ENCODE measurements around the gene CPSF4L.
"Not testable (repeated sequence)": the region's sequence is repeated elsewhere in the genome, so short reads cannot be mapped to it uniquely, and the experiment has no call there.

Gene CPSF4L

GRCh38 chr17:73261617-73261951, at the start of gene CPSF4L:
TSS of gene CPSF4L (minus strand) at chr17:73261880. CDS start at chr17:73261818, 62 bp downstream.
- no peak for DNase-seq (ENCODE audit: low read depth)

GRCh38 chr17:73311428-73311780, 49.7 kb upstream of the CPSF4L start:
- no peak for DNase-seq (ENCODE audit: low read depth)

DNA sequence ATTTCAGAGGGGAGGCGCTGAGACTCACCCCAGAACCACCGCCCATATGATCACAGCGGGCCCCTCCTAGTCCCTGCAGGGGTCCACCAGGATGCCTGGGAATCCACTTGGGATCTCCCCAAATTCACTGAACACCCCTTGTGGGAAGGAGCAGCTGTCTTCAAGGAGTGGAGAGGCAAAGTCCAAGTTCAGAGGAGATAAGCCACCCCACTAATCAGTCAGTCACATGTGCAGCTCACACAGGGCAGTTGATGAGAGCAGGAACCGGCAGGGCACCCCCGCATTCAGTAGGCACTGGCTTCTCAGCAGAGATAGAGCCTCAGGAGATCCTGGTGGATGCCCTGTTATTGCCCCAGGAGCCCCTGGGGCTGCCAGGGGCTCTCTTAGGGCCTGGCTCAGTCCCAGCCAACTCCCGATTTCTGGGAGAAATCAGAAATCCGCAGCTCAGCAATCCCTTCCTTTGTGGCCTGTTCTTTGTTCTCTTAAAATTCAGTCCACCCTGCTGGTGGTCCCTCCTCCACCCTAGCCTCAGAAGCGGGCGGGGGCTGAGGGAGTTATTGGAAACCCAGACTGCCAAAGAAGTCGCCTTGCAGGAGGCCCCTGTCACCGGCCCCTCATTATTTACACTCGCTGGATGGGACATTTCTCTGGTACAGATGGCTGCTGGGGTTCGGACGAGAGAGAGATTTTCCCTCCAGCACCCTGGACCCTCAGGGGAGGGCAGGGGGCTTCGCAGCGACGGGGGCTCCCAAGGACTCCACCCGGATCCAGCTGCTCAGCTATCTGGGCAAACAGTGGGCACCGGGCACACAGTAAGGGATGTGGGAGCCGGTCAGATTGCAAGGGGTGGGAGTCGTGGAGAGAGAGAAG, 48.3 kb upstream of the CPSF4L start:
- DNase-seq (ENCODE audit: low read depth) = no peak

GRCh38 chr17:73308959-73309358, 47.3 kb upstream of the CPSF4L start:
- DNase-seq (ENCODE audit: low read depth) = not testable (repeated sequence)

DNA sequence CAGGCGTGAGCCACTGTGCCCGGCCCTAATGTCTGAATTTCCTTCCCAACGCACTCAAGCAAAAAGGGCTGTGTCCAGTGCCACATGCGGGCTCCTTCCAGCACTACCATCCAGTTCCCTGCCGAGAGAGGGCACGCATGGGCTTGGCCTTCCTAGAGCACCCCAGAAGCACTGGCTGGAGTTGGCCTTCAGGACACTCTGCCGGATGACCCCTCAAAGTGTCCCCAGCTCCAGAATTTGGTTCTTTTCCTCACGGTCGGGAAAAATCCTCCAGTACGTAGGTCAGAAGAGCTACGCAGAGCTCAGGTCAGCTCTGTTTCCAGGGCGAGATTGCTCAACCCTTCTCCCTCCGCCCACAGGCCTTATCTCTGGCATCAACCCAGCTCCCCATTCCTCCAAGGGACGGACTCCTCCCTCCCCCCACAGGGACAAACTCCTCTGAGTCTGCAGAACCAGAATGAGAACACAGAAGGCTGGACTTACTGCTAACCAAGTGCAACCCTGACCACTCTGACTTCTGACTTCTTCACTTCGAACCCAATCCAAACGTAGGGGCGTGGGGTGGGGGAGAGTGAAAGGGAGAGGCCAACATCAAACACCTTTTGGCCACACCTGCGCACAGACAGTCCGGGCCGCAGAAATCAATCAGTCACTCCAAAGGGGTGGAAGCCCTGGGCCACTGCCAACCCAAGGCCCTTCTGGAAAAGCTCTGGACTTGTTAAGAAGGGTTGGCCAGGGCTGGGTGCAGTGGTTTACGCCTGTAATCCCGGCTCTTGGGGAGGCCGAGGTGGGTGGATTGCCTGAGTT, 46.5 kb upstream of the CPSF4L start:
- DNase-seq (ENCODE audit: low read depth) = no peak

- no peak for DNase-seq (ENCODE audit: low read depth)
These were observed 45.5 kb upstream of the CPSF4L start for GRCh38 chr17:73307130-73307529.

- no peak for DNase-seq (ENCODE audit: low read depth)
These were observed 44.5 kb upstream of the CPSF4L start for GRCh38 chr17:73305845-73306836.

DNA sequence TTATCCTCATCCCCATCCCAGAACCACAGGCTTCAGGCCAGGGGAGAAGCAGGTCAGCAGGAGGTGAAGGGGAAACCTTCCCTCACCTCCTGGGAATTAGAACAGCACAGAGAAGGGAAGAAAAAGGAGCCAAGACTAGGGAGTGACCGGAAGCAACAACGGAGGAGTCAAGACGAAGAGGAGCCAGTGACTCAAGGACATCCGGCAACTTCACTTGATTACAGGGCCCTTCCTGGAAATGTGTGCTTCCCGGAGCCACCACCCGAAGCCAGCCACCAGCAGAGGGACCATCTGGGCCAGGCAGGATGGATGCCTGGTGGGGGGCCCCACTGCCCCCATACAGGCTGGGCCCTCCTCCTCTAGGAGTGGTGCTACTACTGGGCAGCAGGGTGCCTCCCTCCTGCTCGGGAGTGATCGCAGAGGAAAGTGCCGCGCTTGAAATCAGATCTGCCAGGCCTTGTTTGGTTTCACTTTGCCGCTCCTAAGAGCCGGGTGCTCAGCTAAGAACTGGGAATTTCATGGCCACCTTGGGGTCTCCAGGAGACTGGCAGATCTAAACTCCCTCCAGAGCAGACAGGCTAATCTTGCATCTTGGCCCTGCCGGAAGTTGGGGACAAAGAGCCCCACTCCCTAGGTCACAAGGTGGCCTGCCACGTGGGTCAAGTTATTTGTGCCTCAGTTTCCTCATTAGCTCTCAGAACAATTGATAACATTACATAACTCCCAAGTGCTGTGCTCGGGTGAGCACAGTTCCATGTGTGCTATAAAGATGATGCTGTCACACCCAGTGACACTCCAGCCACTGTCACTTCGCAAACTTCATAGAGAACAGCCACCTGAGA, 43.5 kb upstream of the CPSF4L start:
- DNase-seq (ENCODE audit: low read depth) = no peak

DNA sequence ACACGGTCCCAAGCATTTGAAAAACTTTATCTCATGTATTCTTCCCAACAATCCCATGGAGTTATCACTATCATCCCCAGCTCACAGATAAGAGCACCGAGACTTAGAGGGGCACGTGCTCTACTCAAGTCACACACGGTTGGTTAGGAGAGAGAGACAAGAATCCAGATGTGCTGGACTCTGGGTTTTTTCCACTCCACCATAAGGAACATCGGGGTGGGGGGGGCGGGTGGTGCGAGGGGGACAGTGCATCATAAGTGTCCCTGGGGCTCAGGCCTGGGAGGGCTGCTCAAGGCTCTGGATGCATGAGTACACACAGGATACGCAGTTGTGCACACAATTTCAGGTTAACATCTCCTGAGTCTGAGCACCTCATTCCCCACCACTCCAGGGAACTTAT, 42.8 kb upstream of the CPSF4L start:
- no peak for DNase-seq (ENCODE audit: low read depth)

GRCh38 chr17:73302189-73302588, 40.5 kb upstream of the CPSF4L start:
- DNase-seq (ENCODE audit: low read depth) = no peak

GRCh38 chr17:73301369-73301768, 39.7 kb upstream of the CPSF4L start:
- no peak for DNase-seq (ENCODE audit: low read depth)

DNA sequence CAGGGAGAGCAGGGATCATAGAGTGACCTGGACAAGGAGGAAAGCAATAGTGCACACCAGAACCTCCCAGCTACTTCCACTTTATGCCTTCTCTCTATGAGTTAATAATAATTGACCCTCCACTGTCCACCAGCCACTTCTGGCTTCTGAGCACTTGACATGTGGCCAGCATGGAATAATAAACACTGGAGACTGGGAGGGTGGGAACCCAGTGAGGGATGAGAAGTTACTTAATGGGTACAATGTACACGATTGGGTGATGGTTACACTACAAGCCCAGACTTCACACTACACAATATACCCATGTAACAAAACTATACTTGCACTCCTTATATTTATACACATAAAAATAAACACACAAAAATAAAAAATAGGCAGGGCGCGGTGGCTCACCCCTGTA, 38.7 kb upstream of the CPSF4L start:
- DNase-seq (ENCODE audit: low read depth) = no peak

DNA sequence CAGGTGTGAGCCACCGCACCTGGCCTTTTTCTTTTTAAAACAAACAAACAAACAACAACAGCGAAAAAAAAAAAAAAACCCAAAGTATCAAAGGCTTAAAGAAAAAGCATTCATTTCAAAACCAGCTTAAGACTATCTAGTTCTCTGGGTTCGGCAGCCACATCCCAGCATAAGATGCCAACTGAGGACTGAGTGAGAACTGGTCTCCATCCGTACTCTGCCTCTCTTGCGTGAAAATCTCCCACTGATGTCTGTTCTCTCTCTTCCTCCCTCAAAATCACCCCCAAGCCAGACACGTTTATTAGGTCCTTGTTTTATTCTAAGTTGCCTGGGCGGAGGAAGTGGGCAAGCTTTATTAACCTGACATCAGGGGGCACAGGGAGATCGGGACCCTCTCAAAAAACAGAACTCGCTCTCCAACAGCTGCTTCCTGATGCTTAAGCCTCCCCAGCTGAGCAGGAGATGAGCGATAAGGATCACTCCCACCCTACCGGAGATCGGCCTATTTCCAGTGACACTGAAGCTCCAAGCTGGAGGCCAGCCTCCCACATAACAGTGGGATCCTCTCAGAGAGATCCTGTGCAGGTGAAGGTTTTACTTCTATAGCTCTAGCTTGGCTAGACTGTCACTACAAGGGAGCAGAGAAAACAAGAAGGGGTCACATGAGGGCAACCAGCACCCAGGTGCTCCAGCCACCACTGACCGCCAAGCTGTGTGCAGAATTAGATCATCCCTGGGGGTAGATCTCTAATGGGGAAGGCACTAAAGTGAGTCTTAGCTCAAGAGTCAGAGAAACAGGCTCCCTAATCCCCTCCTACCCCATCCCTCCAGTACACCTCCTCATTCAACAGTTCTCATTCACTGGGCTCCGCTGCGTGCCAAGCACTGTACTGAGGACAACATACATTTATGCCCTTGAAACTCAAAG, 36.5 kb upstream of the CPSF4L start:
- DNase-seq (ENCODE audit: low read depth) = no peak

DNA sequence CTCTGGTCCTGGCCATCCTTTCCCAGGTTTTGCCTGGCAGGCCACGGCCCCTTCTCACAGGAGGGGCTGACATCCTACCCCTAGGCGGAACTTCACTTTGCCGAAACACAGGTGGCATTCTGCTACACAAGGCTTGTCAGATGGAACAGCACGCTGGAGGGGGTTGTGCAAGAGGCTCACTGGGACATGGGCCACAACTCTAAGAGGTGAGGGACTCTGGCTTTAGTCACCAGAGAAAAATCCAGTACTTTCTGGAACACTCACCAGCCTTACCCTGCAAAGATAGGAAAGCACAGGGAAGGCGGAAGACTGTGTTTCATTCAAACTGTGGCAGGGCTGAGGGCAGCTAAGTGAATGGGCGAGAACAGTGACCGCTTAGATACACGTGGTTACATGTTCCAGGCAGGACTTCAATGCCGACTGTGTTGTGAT, 31.8 kb upstream of the CPSF4L start:
- DNase-seq (ENCODE audit: low read depth) = no peak

- DNase-seq (ENCODE audit: low read depth) = no peak
These were observed 31.4 kb upstream of the CPSF4L start for GRCh38 chr17:73293031-73293430.

DNA sequence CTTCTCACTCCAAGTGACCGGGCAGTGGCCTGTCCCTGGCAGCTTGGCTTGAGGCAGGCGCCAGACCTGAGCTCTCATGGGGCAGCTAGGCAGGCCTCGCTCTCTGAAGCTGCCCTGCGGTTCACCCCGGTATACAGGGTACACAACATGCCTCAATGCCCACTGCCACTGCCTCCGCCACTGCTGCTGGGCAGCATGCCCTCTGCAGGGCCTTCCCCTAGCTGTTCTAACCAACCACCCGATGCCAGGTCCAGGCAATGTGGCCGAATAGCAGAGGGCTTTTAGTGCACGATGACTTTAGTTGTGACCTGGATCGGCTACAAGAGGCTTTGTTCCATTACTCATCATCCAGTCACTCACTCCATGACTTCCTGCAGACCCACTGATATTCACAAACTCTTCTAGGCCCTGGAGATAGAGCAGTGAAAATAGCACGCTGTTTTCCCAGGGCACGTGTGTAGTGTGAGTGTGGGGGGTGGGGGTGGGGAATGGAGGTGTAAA, 30.4 kb upstream of the CPSF4L start:
- DNase-seq (ENCODE audit: low read depth) = no peak

- no peak for DNase-seq (ENCODE audit: low read depth)
These were observed 29.7 kb upstream of the CPSF4L start for GRCh38 chr17:73291260-73291801.

DNA sequence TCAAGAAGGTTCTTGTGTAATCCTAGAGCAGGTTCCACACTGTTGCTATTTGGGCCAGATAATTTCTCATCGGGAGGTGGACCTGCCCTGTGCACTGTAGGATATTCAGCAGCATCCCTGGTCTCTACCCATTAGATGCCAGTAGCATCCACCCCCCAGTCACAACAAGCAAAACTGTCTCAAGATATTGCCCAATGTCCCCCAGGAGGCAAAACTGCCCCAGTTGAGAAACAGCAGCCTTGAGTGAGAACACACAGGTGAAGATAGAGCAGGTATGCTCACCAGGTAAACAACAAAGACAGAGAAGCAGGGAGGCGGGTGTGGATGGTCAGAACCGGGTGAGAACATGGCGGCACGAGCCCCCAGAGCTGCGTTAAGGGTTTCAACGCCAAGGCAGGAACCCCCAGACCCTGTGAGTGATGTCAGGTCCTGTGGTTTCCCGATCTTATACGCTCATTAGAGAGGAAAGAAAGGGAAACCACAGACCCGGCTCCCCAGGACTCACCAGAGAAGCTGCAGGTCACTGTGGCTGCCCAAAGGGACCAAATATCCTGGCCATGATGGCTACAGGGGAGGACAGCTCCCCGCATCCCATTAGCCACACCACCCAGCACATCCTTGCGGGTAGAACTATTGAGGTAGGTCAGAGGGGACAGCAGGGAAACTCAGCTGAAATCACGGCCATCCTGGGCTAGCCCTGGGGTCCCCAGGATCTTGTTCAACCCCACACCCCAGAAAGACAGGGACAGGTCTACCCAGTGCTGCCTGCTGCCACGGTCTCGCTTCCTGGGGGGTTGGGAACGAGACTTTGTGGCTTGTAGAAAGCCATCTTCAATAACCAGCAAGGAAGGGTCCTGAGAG, 28.9 kb upstream of the CPSF4L start:
- no peak for DNase-seq (ENCODE audit: low read depth)
